H1 (cell line): ENCODE data around the gene KCNAB2. TPM values are rescaled to one million over a fixed set of nuclear protein-coding genes. Genes with fewer than 3 reads are reported as not detected.

Experiments
- CTCF ChIA-PET: fragments of 300-600 bp; sonication (Branson Sonifier 250); formaldehyde crosslinking; loops from one replicate; lab custom pipeline; 2021; ENCODE audit not compliant: partially characterized antibody; lab: Charles Lee
- POLR2A ChIA-PET: fragments of 300-600 bp; sonication (Branson Sonifier 250); formaldehyde crosslinking; loops from one replicate; lab custom pipeline; 2021; ENCODE audit warnings: inconsistent platforms; ENCODE audit not compliant: partially characterized antibody; lab: Charles Lee
- DNase-seq, 2 experiments: peaks; one replicate each; pipeline versions ENCODE4 v3.0.0 to v3.0.0-alpha.2; 2010 to 2022; ENCODE audit warnings: low spot score in 2 of 2, low read depth in 1 of 2, mixed read lengths in 1 of 2
- FAIRE-seq: peaks from 2 replicates; lab custom pipeline; 2011; peaks lifted over from hg19 to GRCh38; lab: Jason Lieb, UNC
- H2AFZ ChIP-seq: 2 replicates; pipeline ENCODE4 v1.8.1; 2012; ENCODE audit warnings: low read length, inconsistent platforms
- H2AK5ac ChIP-seq: 2 replicates; pipeline ENCODE4 v1.6.1; 2013; ENCODE audit warnings: low read depth, low read length
- H2BK120ac ChIP-seq: replicated peaks from 2 replicates; pipeline ENCODE3; 2013; ENCODE audit warnings: low read depth, low read length, inconsistent platforms
- H2BK12ac ChIP-seq: 2 replicates; pipeline ENCODE4 v1.6.1; 2013; ENCODE audit warnings: low read depth, low read length
- H2BK15ac ChIP-seq: 2 replicates; pipeline ENCODE4 v1.6.1; 2013; ENCODE audit warnings: low read length
- H2BK20ac ChIP-seq: 2 replicates; pipeline ENCODE4 v1.6.1; 2013; ENCODE audit warnings: low read length
- H2BK5ac ChIP-seq: 2 replicates; pipeline ENCODE4 v1.6.1; 2013; ENCODE audit warnings: low read depth, low read length
- H3K14ac ChIP-seq: 2 replicates; pipeline ENCODE4 v1.6.1; 2013; ENCODE audit warnings: inconsistent platforms; ENCODE audit not compliant: insufficient read length
- H3K18ac ChIP-seq: 2 replicates; pipeline ENCODE4 v1.6.1; 2013; ENCODE audit warnings: low read length; ENCODE audit errors: extremely low read depth
- H3K23ac ChIP-seq: 2 replicates; pipeline ENCODE4 v1.6.1; 2013; ENCODE audit warnings: inconsistent platforms; ENCODE audit not compliant: insufficient read length
- H3K23me2 ChIP-seq: 2 replicates; pipeline ENCODE4 v1.6.1; 2013; ENCODE audit warnings: low read depth, low read length
- H3K27ac ChIP-seq: 2 replicates; pipeline ENCODE4 v1.6.1; 2011; ENCODE audit warnings: low read depth, low read length, inconsistent platforms
- H3K27me3 ChIP-seq, 4 experiments: replicated peaks in 1 of 4; 1 replicate in 1 of 4; 2 replicates in 3 of 4; pipeline versions ENCODE4 v1.6.1 to v1.8.1; 2011 to 2013; ENCODE audit warnings: low read length in 3 of 4, mild to moderate bottlenecking in 3 of 4, inconsistent platforms in 2 of 4, mixed read lengths in 2 of 4, moderate library complexity in 1 of 4; ENCODE audit not compliant: control insufficient read depth in 3 of 4, insufficient read depth in 3 of 4; ENCODE audit errors: extremely low read depth in 1 of 4
- H3K36me3 ChIP-seq, 4 experiments: 2 replicates each; pipeline versions ENCODE4 v1.6.1 to v1.8.1; 2011 to 2013; ENCODE audit warnings: mild to moderate bottlenecking in 4 of 4, low read length in 3 of 4, moderate library complexity in 2 of 4, control low read depth in 1 of 4, inconsistent platforms in 1 of 4; ENCODE audit not compliant: insufficient read depth in 4 of 4, control insufficient read depth in 2 of 4
- H3K4ac ChIP-seq: replicated peaks from 2 replicates; pipeline ENCODE3; 2013; ENCODE audit warnings: low read length, low read depth, mixed read lengths, inconsistent platforms; ENCODE audit not compliant: insufficient read length
- H3K4me1 ChIP-seq, 4 experiments: replicated peaks in 1 of 4; 1 replicate in 1 of 4; 2 replicates in 3 of 4; pipeline versions ENCODE4 v1.6.1 to v1.8.1; 2011 to 2013; ENCODE audit warnings: low read length in 3 of 4, inconsistent platforms in 2 of 4, mixed read lengths in 1 of 4; ENCODE audit not compliant: insufficient read depth in 4 of 4, control insufficient read depth in 3 of 4
- H3K4me2 ChIP-seq, 2 experiments: 2 replicates each; pipeline versions ENCODE4 v1.6.1 to v1.8.1; 2011 to 2013; ENCODE audit warnings: low read depth in 2 of 2, low read length in 2 of 2, control low read depth in 1 of 2, inconsistent platforms in 1 of 2, mild to moderate bottlenecking in 1 of 2; ENCODE audit not compliant: insufficient read depth in 1 of 2
- H3K4me3 ChIP-seq, 4 experiments: fragments of 200-600, 300-600 bp in 1 of 4; sonication (generic), shearing (Covaris generic), sonication (Bioruptor Twin) in 1 of 4; 2 replicates each; pipeline versions ENCODE4 v1.5.1 to v1.8.1; 2011 to 2016; ENCODE audit warnings: low read length in 4 of 4, low read depth in 3 of 4, control low read depth in 2 of 4, inconsistent platforms in 2 of 4, mild to moderate bottlenecking in 2 of 4, mixed read lengths in 1 of 4, moderate library complexity in 1 of 4; ENCODE audit not compliant: insufficient read depth in 2 of 4; ENCODE audit errors: extremely low read depth in 1 of 4
- H3K56ac ChIP-seq: replicated peaks from 2 replicates; pipeline ENCODE3; 2013; ENCODE audit warnings: low read depth, mild to moderate bottlenecking, mixed read lengths, low read length, inconsistent platforms; ENCODE audit not compliant: insufficient read length
- H3K79me1 ChIP-seq: 2 replicates; pipeline ENCODE4 v1.6.1; 2013; ENCODE audit warnings: low read depth, low read length, control low read depth
- H3K79me2 ChIP-seq, 2 experiments: 2 replicates each; pipeline versions ENCODE4 v1.6.1 to v1.8.1; 2012 to 2013; ENCODE audit warnings: low read length in 2 of 2, mild to moderate bottlenecking in 2 of 2, inconsistent platforms in 1 of 2; ENCODE audit not compliant: insufficient read depth in 2 of 2, control insufficient read depth in 1 of 2
- H3K9ac ChIP-seq, 4 experiments: replicated peaks in 1 of 4; 1 replicate in 1 of 4; 2 replicates in 3 of 4; pipeline versions ENCODE4 v1.6.1 to v1.8.1; 2011 to 2013; ENCODE audit warnings: low read depth in 3 of 4, low read length in 3 of 4, control low read depth in 2 of 4, mild to moderate bottlenecking in 2 of 4, moderate library complexity in 2 of 4, inconsistent platforms in 1 of 4; ENCODE audit errors: extremely low read depth in 1 of 4
- H3K9me3 ChIP-seq, 2 experiments: 2 replicates each; pipeline versions ENCODE4 v1.6.1 to v1.8.1; 2012 to 2013; ENCODE audit warnings: mild to moderate bottlenecking in 2 of 2, moderate library complexity in 2 of 2, control low read depth in 1 of 2, inconsistent platforms in 1 of 2, low read depth in 1 of 2, low read length in 1 of 2, mixed read lengths in 1 of 2; ENCODE audit not compliant: insufficient read depth in 2 of 2
- H4K20me1 ChIP-seq, 2 experiments: replicated peaks in 1 of 2; 2 replicates each; pipeline versions ENCODE3 to v1.8.1; 2011 to 2013; ENCODE audit warnings: inconsistent platforms in 2 of 2, low read length in 2 of 2, mild to moderate bottlenecking in 1 of 2; ENCODE audit not compliant: insufficient read depth in 2 of 2, control insufficient read depth in 1 of 2
- H4K5ac ChIP-seq: 2 replicates; pipeline ENCODE4 v1.6.1; 2013; ENCODE audit warnings: low read length, low read depth, mixed read lengths, inconsistent platforms; ENCODE audit not compliant: insufficient read length
- H4K8ac ChIP-seq: 2 replicates; pipeline ENCODE4 v1.8.0; 2013; ENCODE audit warnings: mild to moderate bottlenecking, moderate library complexity, low read length, inconsistent platforms; ENCODE audit not compliant: insufficient read depth; ENCODE audit errors: extremely low read depth
- H4K91ac ChIP-seq: replicated peaks from 2 replicates; pipeline ENCODE3; 2013; ENCODE audit warnings: low read length, mixed read lengths, inconsistent platforms; ENCODE audit not compliant: insufficient read length
- CBX5 ChIP-seq: fragments of 300-800, 300-1000 bp; sonication (generic); IDR thresholded peaks from 2 replicates; pipeline ENCODE4 v1.7.1; 2016; ENCODE audit warnings: antibody characterized with exemption, low read length, low read depth
- CEBPB ChIP-seq: IDR thresholded peaks from 2 replicates; pipeline ENCODE4 v1.6.1; 2012; ENCODE audit warnings: low read depth, low read length
- EZH2 ChIP-seq: fragments of 200-600 bp; sonication (generic); IDR thresholded peaks from 2 replicates; pipeline ENCODE4 v1.7.1; 2012; ENCODE audit warnings: low read depth, mild to moderate bottlenecking, moderate library complexity, low read length, inconsistent platforms; ENCODE audit not compliant: severe bottlenecking
- FOSL1 ChIP-seq: IDR thresholded peaks from 2 replicates; pipeline ENCODE4 v1.6.1; 2011; ENCODE audit warnings: mild to moderate bottlenecking, low read depth, low read length, moderate library complexity; ENCODE audit not compliant: insufficient read depth
- KDM1A ChIP-seq: fragments of 200-600, 300-600 bp; sonication (generic); IDR thresholded peaks from 2 replicates; pipeline ENCODE4 v1.7.1; 2016; ENCODE audit warnings: mild to moderate bottlenecking, low read length, borderline replicate concordance
- POLR2A ChIP-seq, 2 experiments: IDR thresholded peaks; 1 replicate in 1 of 2; 2 replicates in 1 of 2; pipeline ENCODE4 v1.6.1; 2011; ENCODE audit warnings: low read depth in 2 of 2, low read length in 2 of 2, mild to moderate bottlenecking in 2 of 2; ENCODE audit errors: control extremely low read depth in 1 of 2
- RAD21 ChIP-seq, 2 experiments: IDR thresholded peaks in 1 of 2; conservative IDR thresholded peaks in 1 of 2; 2 replicates each; pipeline ENCODE4 v1.6.1; 2011; ENCODE audit warnings: low read depth in 2 of 2, low read length in 2 of 2, improper control_type of control experiment in 1 of 2, inconsistent platforms in 1 of 2, mild to moderate bottlenecking in 1 of 2, moderate library complexity in 1 of 2
- SP1 ChIP-seq: IDR thresholded peaks from 2 replicates; pipeline ENCODE4 v1.6.1; 2011; ENCODE audit warnings: low read depth, low read length
- SRF ChIP-seq: IDR thresholded peaks from 2 replicates; pipeline ENCODE4 v1.6.1; 2011; ENCODE audit warnings: mild to moderate bottlenecking, low read depth, low read length, moderate library complexity
- USF2 ChIP-seq: IDR thresholded peaks from 2 replicates; pipeline ENCODE4 v1.6.1; 2011; ENCODE audit warnings: low read length, improper control_type of control experiment
- YY1 ChIP-seq: IDR thresholded peaks from 2 replicates; pipeline ENCODE4 v1.6.1; 2011; ENCODE audit warnings: low read depth, mild to moderate bottlenecking, low read length
- ZNF274 ChIP-seq: IDR thresholded peaks from 2 replicates; pipeline ENCODE4 v1.7.0; 2012; ENCODE audit warnings: low read length, borderline replicate concordance; ENCODE audit errors: extremely low read depth
- WGBS, 2 experiments: shearing (Covaris generic) in 1 of 2; methylation state at CpG; one replicate each; pipeline versions ENCODE4 v1.1.6 to v1.1.7; 2013 to 2015; ENCODE audit warnings: low lambda C conversion rate in 2 of 2, mixed read lengths in 2 of 2, inconsistent platforms in 1 of 2, low coverage in 1 of 2, missing lambda C conversion rate in 1 of 2; ENCODE audit not compliant: insufficient replicate concordance in 2 of 2, insufficient coverage in 1 of 2, insufficient read length in 1 of 2; ENCODE audit errors: extremely low coverage in 1 of 2, missing lambda C conversion rate in 1 of 2; 5-methylcytosine and 5-hydroxymethylcytosine counted together
- polyA plus RNA-seq, 7 experiments: library from polyadenylated mRNA; depleted of rRNA in 3 of 7; stranded (reverse) in 5 of 7; unstranded in 2 of 7; fragments of >200 nt in 5 of 7; fragments of 200-250 nt in 2 of 7; gene quantifications; 1 replicate in 5 of 7; 2 replicates in 1 of 7; 4 replicates in 1 of 7; pipeline versions ENCODE4 v1.2.1 to v1.2.3, GENCODE V29; 2011 to 2013; ENCODE audit warnings: missing spikeins in 2 of 7, mixed read lengths in 2 of 7
- total RNA-seq: library from RNA; stranded (reverse); fragmentation: NEBNext Ultra II Directional; extraction: Animal tissue kit (Norgen Biotek cat#: 25700); gene quantifications from 2 replicates; pipeline ENCODE4 v1.2.1, GENCODE V29; 2021

KCNAB2 gene
- total and polyA plus RNA-seq, 2 of the 8 experiments (the other 6 are each of a cell fraction or from before 2014, with no cell fraction given): 4.5 to 7.0 TPM

- H3K36me3 ChIP-seq: no peaks in the 10 kb centered on the region
- no peaks in the 10 kb centered on the region for H3K79me2 ChIP-seq
- POLR2A ChIA-PET: interaction anchor here (0.9 kb wide), 1 partner anchor 10 kb away, joined by 3 read pairs; no protein-coding TSS in a partner anchor
- no peak overlapping the region for H2AFZ ChIP-seq
- H2BK12ac ChIP-seq: no peak overlapping the region
- H3K27me3 ChIP-seq: no peaks in the 10 kb centered on the region
- no peak overlapping the region for H3K4me2 ChIP-seq
- no peak overlapping the region for H3K4me3 ChIP-seq
- H2BK20ac ChIP-seq: no peak overlapping the region
- peaks cover 0 to 1% of the 10 kb centered on the region in 2 experiments for H4K20me1 ChIP-seq
- CTCF ChIA-PET: interaction anchor here (0.5 to 4.7 kb wide), 9 partner anchors 10 to 175 kb away, joined by 3 to 31 read pairs (median 5); no protein-coding TSS in a partner anchor
- no peak overlapping the region for H2BK120ac ChIP-seq
- H3K79me1 ChIP-seq: no peaks in the 10 kb centered on the region
- no peak overlapping the region for H3K27ac ChIP-seq
- H3K9ac ChIP-seq: no peak overlapping the region
- no peak for FAIRE-seq
- no peak for DNase-seq
- no peaks in the 10 kb centered on the region; the same call in 1 of the 2 replicates for H3K23me2 ChIP-seq
- no peak overlapping the region for H3K4ac ChIP-seq
- no peak overlapping the region for H2BK5ac ChIP-seq
- no peak overlapping the region for H3K18ac ChIP-seq
- no peak overlapping the region for H3K23ac ChIP-seq
- TF ChIP-seq RAD21 (IDR thresholded peaks at IDR 0.05 in 1 of 2, conservative IDR thresholded peaks at IDR 0.05 in 1 of 2; ENCODE audit: low read depth in 2 of 2, low read length in 2 of 2): no peak
- TF ChIP-seq KDM1A: no peak
- no peak for TF ChIP-seq SRF
- no peak for TF ChIP-seq FOSL1
- no peak for TF ChIP-seq CBX5
- no peak for TF ChIP-seq USF2
- TF ChIP-seq YY1: no peak
- TF ChIP-seq SP1: no peak
- no peak for TF ChIP-seq POLR2A (IDR thresholded peaks at IDR 0.05; ENCODE audit: control extremely low read depth in 1 of 2, low read depth in 2 of 2, low read length in 2 of 2)
- TF ChIP-seq ZNF274: no peak
- TF ChIP-seq EZH2: no peak
- no peak for TF ChIP-seq CEBPB
- H2AK5ac ChIP-seq: no peak overlapping the region
- no peak overlapping the region for H4K91ac ChIP-seq
- no peak overlapping the region for H3K56ac ChIP-seq
- no peak overlapping the region for H4K8ac ChIP-seq
- H3K4me1 ChIP-seq: no peaks in the 10 kb centered on the region; a peak in 1 of 7 replicates
- WGBS, 2 experiments: 90% methylated on average over 18 of the region's 19 CpGs; no CpG with 5 or more reads in 1 of the 2 experiments
- H3K9me3 ChIP-seq: no peaks in the 10 kb centered on the region
- no peak overlapping the region for H3K14ac ChIP-seq
- no peak overlapping the region for H2BK15ac ChIP-seq
- no peak overlapping the region for H4K5ac ChIP-seq
Observed at GRCh38 chr1:6094246-6094645, 48.6 kb downstream of the KCNAB2 start.
